ENCODE measurements around the gene MBNL1. TPM values are rescaled to one million over a fixed set of nuclear protein-coding genes. Genes with fewer than 3 reads are reported as not detected.

The MBNL1 gene
- polyA plus RNA-seq, 3 donors: 190 to 204 (median 191) TPM

GRCh38 chr3:152360966-152361365 lies 92.2 kb downstream of the MBNL1 start:
- Histone ChIP-seq H2AFZ (ENCODE audit: insufficient read depth, low read depth, low read length, poor library complexity, severe bottlenecking) (no peak overlapping the region), H3K9ac (ENCODE audit: insufficient read depth, low read length, poor library complexity, severe bottlenecking) (no peak overlapping the region), H3K4me2 (replicated peaks; ENCODE audit: extremely low read depth, low read length, poor library complexity, severe bottlenecking) (no peak overlapping the region), H3K9me3 (replicated peaks in 1 of 2; ENCODE audit: control insufficient read depth in 1 of 2, insufficient read depth in 1 of 2, low read length in 2 of 2) (no peaks in the 10 kb centered on the region), H3K4me1 (ENCODE audit: control insufficient read depth in 1 of 2, insufficient read depth in 2 of 2, low read length in 2 of 2) (no peaks in the 10 kb centered on the region), H3K36me3 (replicated peaks in 1 of 2; ENCODE audit: control insufficient read depth in 1 of 2, insufficient read depth in 2 of 2, low read length in 2 of 2) (peaks cover 21 to 54% of the 10 kb centered on the region in 2 donors), H3K4me3 (replicated peaks in 1 of 3; ENCODE audit: low read depth in 2 of 3, low read length in 3 of 3) (no peak overlapping the region), H3K79me2 (ENCODE audit: insufficient read depth, low read length) (peaks cover 100% of the 10 kb centered on the region), H3K27me3 (ENCODE audit: control insufficient read depth in 2 of 2, insufficient read depth in 2 of 2, low read length in 2 of 2) (no peaks in the 10 kb centered on the region), H4K20me1 (ENCODE audit: insufficient read depth, low read length) (peaks cover 100% of the 10 kb centered on the region), H3K27ac (ENCODE audit: low read depth in 1 of 2, low read length in 2 of 2) (peak overlapping the region in 1 of 2 donors; percentile 54)
- Mint-ChIP-seq H3K27me3 (ENCODE audit: low read depth in 3 of 3) (no peaks in the 10 kb centered on the region), H3K36me3 (peaks cover 27 to 32% of the 10 kb centered on the region in 2 donors), H3K9me3 (no peaks in the 10 kb centered on the region), H3K4me1 (peaks cover 9% of the 10 kb centered on the region), H3K4me3 (no peak overlapping the region), H3K27ac (peak overlapping the region in 4 of 7 donors; percentile 32 to 64 (median 50))
- no CpG with 5 or more reads among the region's 1 CpG for WGBS (ENCODE audit: insufficient coverage)
- intact Hi-C loops (cut with micrococcal nuclease): no loop called here
- no peak for TF ChIP-seq CTCF (IDR thresholded peaks at IDR 0.05)
- no peak for DNase-seq

GRCh38 chr3:152362086-152362485 lies 93.4 kb downstream of the MBNL1 start:
- Histone ChIP-seq H2AFZ (ENCODE audit: insufficient read depth, low read depth, low read length, poor library complexity, severe bottlenecking) (no peak overlapping the region), H3K9ac (ENCODE audit: insufficient read depth, low read length, poor library complexity, severe bottlenecking) (no peak overlapping the region), H3K27ac (ENCODE audit: low read depth in 1 of 2, low read length in 2 of 2) (peak overlapping the region in 1 of 2 donors; percentile 54), H3K36me3 (replicated peaks in 1 of 2; ENCODE audit: control insufficient read depth in 1 of 2, insufficient read depth in 2 of 2, low read length in 2 of 2) (peaks cover 19 to 51% of the 10 kb centered on the region in 2 donors), H3K4me1 (ENCODE audit: control insufficient read depth in 1 of 2, insufficient read depth in 2 of 2, low read length in 2 of 2) (no peaks in the 10 kb centered on the region), H3K27me3 (ENCODE audit: control insufficient read depth in 2 of 2, insufficient read depth in 2 of 2, low read length in 2 of 2) (no peaks in the 10 kb centered on the region), H4K20me1 (ENCODE audit: insufficient read depth, low read length) (peaks cover 100% of the 10 kb centered on the region), H3K9me3 (replicated peaks in 1 of 2; ENCODE audit: control insufficient read depth in 1 of 2, insufficient read depth in 1 of 2, low read length in 2 of 2) (no peaks in the 10 kb centered on the region), H3K79me2 (ENCODE audit: insufficient read depth, low read length) (peaks cover 100% of the 10 kb centered on the region), H3K4me2 (replicated peaks; ENCODE audit: extremely low read depth, low read length, poor library complexity, severe bottlenecking) (no peak overlapping the region), H3K4me3 (replicated peaks in 1 of 3; ENCODE audit: low read depth in 2 of 3, low read length in 3 of 3) (no peak overlapping the region)
- Mint-ChIP-seq H3K27me3 (ENCODE audit: low read depth in 3 of 3) (no peaks in the 10 kb centered on the region), H3K27ac (peak overlapping the region in 1 of 7 donors; percentile 69), H3K9me3 (peaks cover 0 to under 1% (median under 1%) of the 10 kb centered on the region in 7 donors), H3K4me3 (no peak overlapping the region), H3K4me1 (peaks cover 10% of the 10 kb centered on the region), H3K36me3 (peaks cover 25 to 31% of the 10 kb centered on the region in 2 donors)
- no peak for DNase-seq
- no peak for TF ChIP-seq CTCF (IDR thresholded peaks at IDR 0.05)
- intact Hi-C loops (cut with micrococcal nuclease): no loop called here
- WGBS (ENCODE audit: insufficient coverage): no CpG with 5 or more reads among the region's 5 CpGs
